HG03354 (cell line): ENCODE data around the gene OBSCN.
A peak's percentile ranks its signal among the peaks of the same experiment; 100 is the strongest.

Source experiments
- ATAC-seq: cut with Tn5 transposase; IDR thresholded peaks from one replicate; pipeline ENCODE4 v1.9.1; 2021; ENCODE audit warnings: mild to moderate bottlenecking; ENCODE audit not compliant: unreplicated experiment, poor library complexity, severe bottlenecking

OBSCN gene

DNA sequence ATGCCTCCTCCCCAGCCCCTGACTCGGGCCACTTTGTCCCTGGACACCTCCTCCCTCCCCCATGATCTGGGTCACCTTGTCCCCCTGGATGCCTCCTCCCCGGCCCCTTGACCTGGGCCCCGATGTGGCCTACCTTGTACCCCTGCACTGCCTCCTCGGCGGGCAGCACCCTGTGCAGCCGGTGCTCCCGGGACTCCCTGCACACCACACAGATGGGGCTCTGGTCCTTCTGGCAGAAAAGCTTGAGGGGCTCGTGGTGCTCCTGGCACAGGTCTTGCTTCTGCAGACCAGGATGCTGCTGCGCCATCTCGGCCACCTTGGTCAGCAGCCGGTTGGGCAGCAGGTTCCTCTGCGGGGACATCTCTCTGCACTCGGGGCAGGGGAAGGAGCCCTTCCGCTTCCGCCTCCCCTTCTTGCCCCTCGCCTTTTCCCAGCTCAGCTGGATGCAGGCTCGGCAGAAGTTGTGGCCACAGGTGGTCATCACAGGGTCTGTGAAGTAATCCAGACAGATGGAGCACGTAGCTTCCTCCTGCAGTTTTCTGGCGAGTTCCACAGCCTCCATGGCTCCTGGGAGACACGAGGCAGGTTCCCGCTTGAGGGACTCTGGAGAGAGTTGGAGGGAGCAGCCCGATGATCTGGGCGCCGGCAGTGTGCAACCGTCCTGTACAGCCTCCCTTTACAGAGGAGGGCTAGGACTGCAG lies 206.8 kb downstream of the OBSCN start:
- ATAC-seq, result no peak

- ATAC-seq, result no peak
Measured at GRCh38 chr1:228415221-228415620, 207.4 kb downstream of the OBSCN start.

DNA sequence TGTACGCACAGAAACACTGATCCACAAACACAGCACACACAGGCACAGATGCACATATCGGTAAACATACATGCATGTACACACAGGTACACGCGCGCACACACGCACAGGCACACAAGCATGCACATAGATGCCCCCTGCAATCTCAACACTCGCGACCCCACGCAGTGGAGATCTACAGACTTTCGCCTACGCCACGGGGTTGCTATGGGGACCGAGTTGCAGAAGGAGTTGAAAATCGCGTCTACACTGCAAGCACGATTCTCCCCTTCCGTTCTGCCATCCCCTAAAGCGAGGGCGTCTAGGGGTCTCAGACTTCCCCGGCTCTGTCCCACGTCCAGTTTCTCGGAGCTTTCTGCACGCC lies 208.0 kb downstream of the OBSCN start:
- no peak for ATAC-seq

GRCh38 chr1:228416217-228416933 lies 208.5 kb downstream of the OBSCN start, which contains the start of gene TRIM17:
TSS of gene TRIM17 (minus strand) at chr1:228416861. CDS start at chr1:228415072, 1,789 bp downstream.
- ATAC-seq, result peak; percentile 42

DNA sequence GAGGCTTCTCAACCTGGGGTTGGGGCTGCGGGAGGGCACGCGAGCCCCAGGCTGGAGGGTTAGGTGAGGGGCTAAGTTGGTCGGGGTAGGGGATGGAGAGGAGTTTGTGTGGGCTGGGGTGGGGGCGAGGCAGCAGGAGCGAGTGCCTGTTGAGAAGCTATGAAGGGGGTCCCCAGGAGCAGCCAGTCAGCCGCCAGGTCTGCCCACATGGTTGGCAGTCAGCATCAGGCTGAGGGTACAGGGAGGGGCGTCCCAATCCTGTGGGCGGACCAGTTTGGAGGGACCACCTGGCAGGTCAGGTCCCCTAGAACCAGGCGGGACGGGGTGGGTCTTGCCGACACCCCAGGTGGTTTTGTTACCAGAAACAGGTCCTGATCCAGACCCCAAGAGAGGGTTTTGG lies 209.2 kb downstream of the OBSCN start:
- ATAC-seq, result no peak

GRCh38 chr1:228417483-228418203 lies 209.8 kb downstream of the OBSCN start:
- ATAC-seq, result no peak

- no peak for ATAC-seq
Measured at GRCh38 chr1:228420968-228421826, 213.4 kb downstream of the OBSCN start.

DNA sequence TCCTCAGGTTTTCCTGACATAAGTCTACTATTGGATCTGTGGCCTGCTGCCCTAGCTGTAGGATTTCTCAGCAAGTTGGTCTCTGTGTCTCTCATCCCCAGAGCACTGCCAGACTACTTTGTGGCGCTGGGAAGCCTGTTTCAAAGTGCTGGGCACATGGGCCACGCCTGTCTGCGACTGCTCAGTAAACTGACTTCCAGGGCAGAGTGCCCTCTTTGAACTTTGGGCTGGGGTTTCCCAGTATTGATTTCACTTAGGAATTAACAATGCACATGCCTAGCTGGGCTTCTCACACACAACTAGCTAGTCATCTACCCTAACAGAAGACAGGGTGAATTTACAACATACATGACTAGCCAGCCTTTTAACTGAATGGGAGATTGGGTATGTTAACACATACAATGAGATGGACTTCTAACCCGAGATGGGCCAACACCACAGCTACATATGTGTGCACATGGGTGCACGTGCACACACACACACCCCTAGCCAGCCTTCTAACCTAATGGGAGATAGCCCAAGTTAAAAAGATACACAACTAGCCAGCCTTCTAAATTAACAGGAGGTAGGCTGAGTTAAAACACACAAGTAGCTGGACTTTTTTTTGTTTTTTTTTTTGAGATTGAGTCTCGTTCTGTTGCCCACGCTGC lies 215.7 kb downstream of the OBSCN start:
- ATAC-seq, result no peak

DNA sequence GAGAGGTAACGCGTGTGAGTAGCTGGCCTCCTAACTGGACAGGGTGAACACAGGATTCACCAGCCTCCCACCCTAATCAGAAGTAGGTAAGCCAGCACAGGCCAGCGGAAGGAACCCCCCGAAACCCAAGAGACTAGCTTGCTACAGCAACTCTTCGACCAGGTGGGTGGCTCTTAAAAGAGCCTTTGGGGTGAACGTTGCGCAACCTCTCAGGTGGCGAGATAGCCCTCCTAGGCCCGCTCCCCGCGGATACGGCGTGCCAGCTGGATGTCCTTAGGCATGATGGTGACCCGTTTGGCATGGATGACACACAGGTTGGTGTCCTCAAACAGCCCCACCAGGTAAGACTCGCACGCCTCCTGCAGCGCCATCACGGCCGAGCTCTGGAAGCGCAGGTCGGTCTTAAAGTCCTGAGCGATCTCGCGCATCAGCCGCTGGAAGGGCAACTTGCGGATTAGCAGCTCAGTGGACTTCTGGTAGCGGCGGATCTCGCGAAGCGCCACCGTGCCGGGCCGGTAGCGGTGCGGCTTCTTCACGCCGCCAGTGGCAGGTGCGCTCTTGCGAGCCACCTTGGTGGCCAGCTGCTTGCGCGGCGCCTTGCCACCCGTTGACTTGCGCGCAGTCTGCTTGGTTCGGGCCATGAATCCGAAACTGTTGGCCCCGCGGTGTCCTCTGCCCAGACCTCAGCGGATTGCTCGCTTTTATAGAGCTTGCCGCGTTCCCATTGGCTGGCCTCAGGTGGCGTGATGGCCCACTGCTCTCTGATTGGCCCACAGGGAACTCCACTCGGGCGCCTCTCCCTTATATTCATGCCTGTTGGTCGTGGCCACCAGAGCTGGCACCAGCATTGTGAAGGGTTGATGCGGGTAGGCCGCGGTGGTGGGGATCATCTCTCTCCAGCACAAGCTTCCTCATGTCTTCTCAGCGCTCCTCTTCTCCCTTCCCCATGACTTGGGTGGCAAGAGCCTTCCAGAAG lies 217.1 kb downstream of the OBSCN start:
- no peak for ATAC-seq

GRCh38 chr1:228426518-228427175 lies 218.8 kb downstream of the OBSCN start:
- no peak for ATAC-seq

- ATAC-seq, result no peak
Measured at GRCh38 chr1:228428412-228428811, 220.6 kb downstream of the OBSCN start.
